Tibial nerve (tissue), 4 donors: ENCODE results near the gene STX12. TPM values are rescaled to one million over a fixed set of nuclear protein-coding genes. Genes with fewer than 3 reads are reported as not detected.
A peak's percentile ranks its signal among the peaks of the same experiment; 100 is the strongest.
"Not testable (repeated sequence)": the region's sequence is repeated elsewhere in the genome, so short reads cannot be mapped to it uniquely, and the experiment has no call there.

Experiments
- DNase-seq, 2 donors: peaks; one replicate each; pipeline ENCODE4 v3.0.0-alpha.2; 2019; ENCODE audit warnings: low spot score in 2 of 2
- H3K27ac ChIP-seq, 4 donors: fragments of 200-600 bp; sonication (generic) in 3 of 4; one replicate each; pipeline ENCODE4 v1.5.1; 2017 to 2019; ENCODE audit warnings: mild to moderate bottlenecking in 1 of 4
- H3K27me3 ChIP-seq, 2 donors: fragments of 200-600 bp; sonication (generic) in 1 of 2; one replicate each; pipeline versions ENCODE4 v1.5.1 to v1.6.0; 2017 to 2019
- H3K36me3 ChIP-seq, 3 donors: fragments of 200-600 bp; sonication (generic); one replicate each; pipeline ENCODE4 v1.5.1; 2018 to 2019
- H3K4me1 ChIP-seq, 4 donors: fragments of 200-600 bp; sonication (generic) in 3 of 4; one replicate each; pipeline ENCODE4 v1.5.1; 2017 to 2019
- H3K4me3 ChIP-seq, 4 donors: fragments of 200-600 bp; sonication (generic) in 3 of 4; one replicate each; pipeline ENCODE4 v1.5.1; 2017 to 2019; ENCODE audit warnings: mild to moderate bottlenecking in 1 of 4, moderate library complexity in 1 of 4
- H3K9me3 ChIP-seq, 4 donors: fragments of 200-600 bp; sonication (generic) in 3 of 4; one replicate each; pipeline ENCODE4 v1.5.1; 2017 to 2019
- EP300 ChIP-seq, 2 donors: sonication (generic); formaldehyde crosslinking; IDR thresholded peaks; one replicate each; pipeline ENCODE4 v1.6.1; 2017; ENCODE audit warnings: antibody characterized with exemption in 2 of 2, mild to moderate bottlenecking in 1 of 2
- POLR2A ChIP-seq, 2 donors: fragments of 450-650 bp; IDR thresholded peaks; one replicate each; pipeline ENCODE4 v1.6.1; 2017; ENCODE audit warnings: antibody characterized with exemption in 2 of 2, mild to moderate bottlenecking in 2 of 2, moderate library complexity in 2 of 2
- WGBS, 2 donors: methylation state at CpG; one replicate each; pipeline ENCODE4 v1.1.5; 2018; 5-methylcytosine and 5-hydroxymethylcytosine counted together
- total RNA-seq, 4 donors: library from RNA; depleted of rRNA; stranded (reverse); fragments of >200 nt; gene quantifications; one replicate each; pipeline ENCODE4 v1.1.0, GENCODE V29; 2016
- TF ChIP-seq, protein P1 (sequence below), 5 experiments: fragments of 200-600 bp in 3 of 5; fragments of 450-650 bp in 2 of 5; sonication (generic) in 3 of 5; IDR thresholded peaks; one replicate each; pipeline ENCODE4 v1.5.1; 2016 to 2019; ENCODE audit warnings: antibody characterized with exemption in 5 of 5, mild to moderate bottlenecking in 3 of 5, moderate library complexity in 2 of 5

The STX12 gene
- total RNA-seq, 4 donors from 2014 or later, result 51.6 to 71.0 (median 66.9) TPM

DNA sequence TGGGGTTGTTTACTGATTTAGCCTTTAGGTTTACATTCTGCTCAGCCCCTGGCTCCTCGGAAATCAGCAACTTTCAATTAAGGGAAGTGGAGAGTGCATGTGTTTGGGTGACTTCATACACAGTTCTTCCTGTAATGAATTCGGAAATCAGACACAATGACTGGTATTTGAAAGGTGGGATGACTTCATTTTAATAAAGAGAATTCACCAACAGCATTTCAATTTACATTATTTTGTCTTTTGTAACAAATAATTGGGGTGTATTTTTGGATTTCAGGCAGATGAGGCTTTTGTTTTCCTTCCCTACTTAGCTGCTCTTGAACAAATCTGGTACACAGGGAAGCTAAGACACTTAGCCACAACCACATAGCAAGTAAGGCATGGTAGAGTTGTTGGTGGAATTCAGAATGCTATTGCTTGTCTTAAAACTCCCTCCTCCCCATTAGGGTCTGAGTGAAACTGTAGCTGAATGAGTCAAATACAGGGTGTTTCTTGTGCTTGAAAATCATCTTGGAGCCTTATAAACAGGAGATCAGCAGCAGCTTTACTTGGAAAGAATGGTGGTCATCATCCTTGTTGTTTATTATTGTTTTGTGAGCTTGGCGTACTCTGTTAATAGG is 917 bp downstream of the STX12 start:
- peak overlapping the region; percentile 76 to 94 (median 92) for H3K27ac ChIP-seq
- H3K9me3 ChIP-seq, result no peaks in the 10 kb centered on the region
- H3K27me3 ChIP-seq, result no peaks in the 10 kb centered on the region
- peak overlapping the region; percentile 67 to 89 (median 80) for H3K4me3 ChIP-seq
- peaks cover 0 to 11% (median 0%) of the 10 kb centered on the region in 3 donors for H3K36me3 ChIP-seq
- H3K4me1 ChIP-seq, result peaks cover 0 to 47% (median 6%) of the 10 kb centered on the region in 4 donors
- DNase-seq, result no peak
- 24 to 28% methylated on average over 3 of the region's 3 CpGs for WGBS, 2 donors
- TF ChIP-seq, protein P1, sequence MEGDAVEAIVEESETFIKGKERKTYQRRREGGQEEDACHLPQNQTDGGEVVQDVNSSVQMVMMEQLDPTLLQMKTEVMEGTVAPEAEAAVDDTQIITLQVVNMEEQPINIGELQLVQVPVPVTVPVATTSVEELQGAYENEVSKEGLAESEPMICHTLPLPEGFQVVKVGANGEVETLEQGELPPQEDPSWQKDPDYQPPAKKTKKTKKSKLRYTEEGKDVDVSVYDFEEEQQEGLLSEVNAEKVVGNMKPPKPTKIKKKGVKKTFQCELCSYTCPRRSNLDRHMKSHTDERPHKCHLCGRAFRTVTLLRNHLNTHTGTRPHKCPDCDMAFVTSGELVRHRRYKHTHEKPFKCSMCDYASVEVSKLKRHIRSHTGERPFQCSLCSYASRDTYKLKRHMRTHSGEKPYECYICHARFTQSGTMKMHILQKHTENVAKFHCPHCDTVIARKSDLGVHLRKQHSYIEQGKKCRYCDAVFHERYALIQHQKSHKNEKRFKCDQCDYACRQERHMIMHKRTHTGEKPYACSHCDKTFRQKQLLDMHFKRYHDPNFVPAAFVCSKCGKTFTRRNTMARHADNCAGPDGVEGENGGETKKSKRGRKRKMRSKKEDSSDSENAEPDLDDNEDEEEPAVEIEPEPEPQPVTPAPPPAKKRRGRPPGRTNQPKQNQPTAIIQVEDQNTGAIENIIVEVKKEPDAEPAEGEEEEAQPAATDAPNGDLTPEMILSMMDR (IDR thresholded peaks at IDR 0.05), result no peak
- TF ChIP-seq POLR2A (IDR thresholded peaks at IDR 0.05) (no peak), EP300 (IDR thresholded peaks at IDR 0.05) (no peak)

DNA sequence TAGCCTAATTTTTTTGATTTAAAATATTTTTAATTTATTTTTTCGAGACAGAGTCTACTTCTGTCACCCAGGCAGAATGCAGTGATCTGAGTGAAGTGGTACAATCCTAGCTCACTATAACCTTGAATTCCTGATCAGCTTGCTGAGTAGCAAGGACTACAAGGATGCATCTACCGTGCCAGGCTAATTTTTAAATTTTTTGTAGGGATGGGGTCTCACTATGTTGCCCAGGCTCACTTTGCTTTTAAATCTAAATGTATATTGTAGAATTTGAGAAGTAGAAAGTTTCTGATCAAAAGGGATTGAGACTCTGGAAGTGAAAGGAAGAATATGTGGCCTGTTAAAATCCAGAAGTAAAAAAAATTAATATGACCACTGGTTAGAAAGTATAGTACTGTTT is 1.6 kb downstream of the STX12 start:
- TF ChIP-seq POLR2A (IDR thresholded peaks at IDR 0.05) (no peak), EP300 (IDR thresholded peaks at IDR 0.05) (no peak)
- TF ChIP-seq, protein P1 (IDR thresholded peaks at IDR 0.05), result no peak
- no peak for DNase-seq
- H3K4me1 ChIP-seq, result peaks cover 0 to 54% (median 6%) of the 10 kb centered on the region in 4 donors
- H3K27ac ChIP-seq, result peak overlapping the region in 3 of 4 donors; percentile 92 to 94 (median 93)
- H3K9me3 ChIP-seq, result no peaks in the 10 kb centered on the region
- H3K27me3 ChIP-seq, result no peaks in the 10 kb centered on the region
- WGBS, 2 donors, result 82 to 85% methylated on average over 2 of the region's 2 CpGs
- peaks cover 0 to 14% (median 0%) of the 10 kb centered on the region in 3 donors for H3K36me3 ChIP-seq
- peak overlapping the region in 2 of 4 donors; percentile 78 to 82 for H3K4me3 ChIP-seq

DNA sequence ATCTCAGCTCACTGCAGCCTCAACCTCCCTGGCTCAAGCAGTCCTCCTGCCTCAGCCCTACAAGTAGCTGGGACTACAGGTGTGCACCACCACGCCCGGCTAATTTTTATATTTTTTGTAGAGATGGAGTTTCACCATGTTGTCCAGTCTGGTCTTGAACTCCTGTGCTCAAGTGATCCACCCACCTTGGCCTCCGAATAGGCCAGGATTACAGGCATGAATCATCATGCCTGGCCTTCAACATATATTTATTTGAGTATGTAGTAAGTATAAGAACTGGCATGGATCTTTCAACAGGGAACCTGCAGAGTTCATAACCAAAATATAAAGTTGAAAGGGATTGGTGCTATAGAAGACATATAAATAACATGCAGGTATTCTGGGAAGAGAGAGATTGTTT is 2.3 kb downstream of the STX12 start:
- not testable (repeated sequence) for DNase-seq, H3K9me3 ChIP-seq, H3K27ac ChIP-seq, H3K27me3 ChIP-seq, H3K4me3 ChIP-seq
- WGBS, 2 donors, result 84 to 85% methylated on average over 3 of the region's 3 CpGs
- H3K4me1 ChIP-seq, result peaks cover 0 to 57% (median 6%) of the 10 kb centered on the region in 4 donors
- H3K36me3 ChIP-seq, result peaks cover 0 to 21% (median 0%) of the 10 kb centered on the region in 3 donors

DNA sequence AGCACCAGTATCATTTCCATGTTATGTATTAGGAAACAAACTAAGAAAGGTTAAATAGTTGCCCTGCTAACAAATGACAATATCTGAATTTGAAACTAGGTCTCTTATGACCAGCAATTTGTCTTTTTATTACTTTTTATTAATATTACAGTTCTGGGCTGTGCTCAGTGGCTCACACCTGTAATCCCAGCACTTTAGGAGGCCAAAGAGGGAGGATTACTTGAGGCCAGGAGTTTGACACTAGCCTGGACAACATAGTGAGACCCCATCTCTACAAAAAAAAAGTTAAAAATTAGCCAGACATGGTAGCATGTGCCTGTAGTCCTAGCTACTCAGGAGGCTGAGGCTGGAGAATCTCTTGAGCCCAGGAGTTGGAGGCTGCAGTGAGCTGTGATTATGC is 3.3 kb downstream of the STX12 start:
- Histone ChIP-seq H3K36me3 (peaks cover 0 to 26% (median 0%) of the 10 kb centered on the region in 3 donors), H3K4me1 (peaks cover 0 to 57% (median 6%) of the 10 kb centered on the region in 4 donors)
- H3K9me3 ChIP-seq, H3K4me3 ChIP-seq, H3K27ac ChIP-seq, DNase-seq, H3K27me3 ChIP-seq: not testable (repeated sequence)

DNA sequence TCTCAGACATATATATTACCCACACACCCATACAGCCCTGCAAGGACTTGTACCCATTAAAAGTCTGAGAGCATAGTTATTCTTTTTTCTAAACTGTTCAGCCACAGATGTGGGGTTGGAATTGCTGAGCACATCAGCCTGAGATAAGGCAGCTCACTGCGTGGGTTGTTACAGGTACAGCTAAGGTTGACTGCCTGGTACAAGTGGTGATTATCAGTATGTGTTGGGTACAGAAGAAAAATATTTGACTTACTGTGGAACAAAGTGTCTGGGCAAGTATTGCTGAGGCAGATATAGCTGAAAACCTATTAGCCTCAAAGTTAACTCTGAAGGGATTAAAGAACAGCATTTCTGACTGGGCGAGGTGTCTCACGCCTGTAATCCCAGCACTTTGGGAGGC is 5.0 kb downstream of the STX12 start:
- H3K4me1 ChIP-seq, result peaks cover 0 to 49% (median 6%) of the 10 kb centered on the region in 4 donors
- H3K9me3 ChIP-seq, result no peaks in the 10 kb centered on the region
- H3K4me3 ChIP-seq, result no peak overlapping the region
- no peak for DNase-seq
- no peaks in the 10 kb centered on the region for H3K27me3 ChIP-seq
- no peak overlapping the region for H3K27ac ChIP-seq
- TF ChIP-seq, protein P1 (IDR thresholded peaks at IDR 0.05), result no peak
- no peak for TF ChIP-seq EP300 (IDR thresholded peaks at IDR 0.05)
- no peak for TF ChIP-seq POLR2A (IDR thresholded peaks at IDR 0.05)
- peaks cover 0 to 26% (median 0%) of the 10 kb centered on the region in 3 donors for H3K36me3 ChIP-seq
- WGBS, 2 donors, result 86 to 95% methylated on average over 3 of the region's 3 CpGs

DNA sequence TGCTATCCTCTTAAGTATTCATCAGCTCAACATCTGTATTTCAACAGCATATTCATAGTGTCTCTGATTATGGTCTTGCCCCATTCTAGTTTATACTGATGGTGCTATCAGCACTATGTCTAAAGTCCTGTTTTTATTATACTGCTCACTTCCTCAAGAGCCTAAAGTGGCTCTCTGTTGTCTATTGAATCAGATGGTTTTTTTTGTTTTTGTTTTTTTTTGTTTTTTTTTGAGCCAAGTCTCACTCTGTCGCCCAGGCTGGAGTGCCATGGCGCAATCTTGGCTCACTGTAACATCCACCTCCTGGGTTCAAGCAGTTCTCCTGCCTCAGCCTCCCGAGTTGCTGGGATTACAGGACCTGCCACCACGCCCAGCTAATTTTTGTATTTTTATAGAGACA is 6.1 kb downstream of the STX12 start:
- Histone ChIP-seq H3K4me1 (peaks cover 0 to 50% (median 4%) of the 10 kb centered on the region in 4 donors), H3K4me3 (no peak overlapping the region), H3K36me3 (peaks cover 0 to 26% (median 0%) of the 10 kb centered on the region in 3 donors), H3K27ac (no peak overlapping the region), H3K9me3 (no peaks in the 10 kb centered on the region), H3K27me3 (no peaks in the 10 kb centered on the region)
- TF ChIP-seq, protein P1 (IDR thresholded peaks at IDR 0.05), result no peak
- TF ChIP-seq EP300 (IDR thresholded peaks at IDR 0.05), result no peak
- TF ChIP-seq POLR2A (IDR thresholded peaks at IDR 0.05), result no peak
- 79 to 86% methylated on average over 4 of the region's 4 CpGs for WGBS, 2 donors
- no peak for DNase-seq
